K562 (cell line): ENCODE data around the gene SART3. TPM values are rescaled to one million over a fixed set of nuclear protein-coding genes. Genes with fewer than 3 reads are reported as not detected.
A peak's percentile ranks its signal among the peaks of the same experiment; 100 is the strongest.

Experiments
- ATF7 ChIP-seq: fragments of 450-650 bp; IDR thresholded peaks from 2 replicates; pipeline ENCODE4 v1.7.1; 2014; ENCODE audit warnings: mild to moderate bottlenecking, moderate library complexity
- E2F4 ChIP-seq: sonication (generic); formaldehyde crosslinking; IDR thresholded peaks from 2 replicates; pipeline ENCODE4 v1.8.0; 2022; ENCODE audit warnings: mild to moderate bottlenecking, low read depth, missing genetic modification reagents
- GTF2E2 ChIP-seq: fragments of 200-800 bp; sonication (Bioruptor generic); IDR thresholded peaks from 2 replicates; pipeline ENCODE4 v1.6.1; 2016; ENCODE audit warnings: missing genetic modification characterization, missing compliant biosample characterization
- HCFC1 ChIP-seq: IDR thresholded peaks from 2 replicates; pipeline ENCODE4 v1.6.1; 2012; ENCODE audit warnings: low read depth, low read length, improper control_type of control experiment
- KAT2B ChIP-seq: IDR thresholded peaks from one replicate; pipeline ENCODE4 v1.6.1; 2012; ENCODE audit warnings: low read depth, mild to moderate bottlenecking, control low read depth, inconsistent platforms, low read length, moderate library complexity
- MCM3 ChIP-seq: fragments of 450-650 bp; IDR thresholded peaks from 2 replicates; pipeline ENCODE4 v1.6.1; 2016
- MTA1 ChIP-seq: fragments of 450-650 bp; IDR thresholded peaks from 2 replicates; pipeline ENCODE4 v1.6.1; 2017; ENCODE audit warnings: borderline replicate concordance
- RBBP5 ChIP-seq: fragments of 200-600 bp; sonication (generic); IDR thresholded peaks from 2 replicates; pipeline ENCODE4 v1.6.1; 2012; ENCODE audit warnings: borderline replicate concordance, mild to moderate bottlenecking, low read length, control low read depth, inconsistent platforms; ENCODE audit not compliant: insufficient read depth, poor library complexity, severe bottlenecking
- SFPQ ChIP-seq: fragments of 200-400 bp; formaldehyde crosslinking; IDR thresholded peaks from 2 replicates; pipeline ENCODE4 v1.6.1; 2017; ENCODE audit warnings: mild to moderate bottlenecking, low read depth, low read length, moderate library complexity
- SMARCC2 ChIP-seq: fragments of 450-650 bp; IDR thresholded peaks from 2 replicates; pipeline ENCODE4 v1.6.1; 2017; ENCODE audit warnings: antibody characterized with exemption, moderate library complexity, mild to moderate bottlenecking, low read depth
- SP2 ChIP-seq: IDR thresholded peaks from 2 replicates; pipeline ENCODE4 v1.6.1; 2011; ENCODE audit warnings: mild to moderate bottlenecking, low read depth, low read length, moderate library complexity; ENCODE audit not compliant: poor library complexity, severe bottlenecking; ENCODE audit errors: extremely low read depth
- TAF9B ChIP-seq: fragments of 450-650 bp; IDR thresholded peaks from 2 replicates; pipeline ENCODE4 v1.6.1; 2018; ENCODE audit warnings: mild to moderate bottlenecking; ENCODE audit not compliant: partially characterized antibody
- ZNF12 ChIP-seq: sonication (generic); formaldehyde crosslinking; IDR thresholded peaks from 2 replicates; pipeline ENCODE4 v1.4.0; 2020; ENCODE audit warnings: mild to moderate bottlenecking, missing genetic modification reagents
- ZNF324 ChIP-seq: fragments of 250-450 bp; sonication (Bioruptor Pico); IDR thresholded peaks from 2 replicates; pipeline ENCODE4 v1.4.0; 2020; ENCODE audit warnings: mild to moderate bottlenecking
- ZNF609 ChIP-seq: sonication (generic); formaldehyde crosslinking; IDR thresholded peaks from 2 replicates; pipeline ENCODE4 v1.8.1; 2023; ENCODE audit warnings: missing genetic modification reagents, mild to moderate bottlenecking, borderline replicate concordance
- ZNF75A ChIP-seq: fragments of 450-650 bp; formaldehyde crosslinking; IDR thresholded peaks from 2 replicates; pipeline ENCODE4 v1.4.0; 2020; ENCODE audit warnings: mild to moderate bottlenecking
- polyA plus RNA-seq, 8 experiments: library from polyadenylated mRNA; depleted of rRNA in 4 of 8; stranded (reverse) in 5 of 8; unstranded in 3 of 8; fragments of >200 nt; fragmentation: Nextera tagmentation in 2 of 8; fragmentation: Illumina TruSeq in 1 of 8; extraction: Ambion mirVana in 2 of 8; extraction: Trizol in 1 of 8; gene quantifications; 2 replicates each; pipeline versions ENCODE4 v1.2.1 to v1.2.3, GENCODE V29; 2011 to 2014; ENCODE audit warnings: inconsistent platforms in 1 of 8, missing spikeins in 1 of 8
- total RNA-seq, 7 experiments: library from RNA; depleted of rRNA in 6 of 7; stranded (reverse); fragments of >200 nt in 6 of 7; fragmentation: Illumina TruSeq in 2 of 7; extraction: Trizol in 2 of 7; gene quantifications; 2 replicates each; pipeline versions ENCODE4 v1.2.1 to v1.2.3, GENCODE V29; 2011 to 2021; ENCODE audit warnings: low replicate concordance in 1 of 7

Gene SART3
- total and polyA plus RNA-seq, 9 of the 15 experiments (the other 6 are each of a cell fraction or from before 2014, with no cell fraction given): 8.9 to 167 (median 56.7) TPM

GRCh38 chr12:108562348-108563135 lies 1.6 kb upstream of the SART3 start, which contains the start of gene ISCU (continued):
- TF ChIP-seq SFPQ (no peak), E2F4 (peak; percentile 93), ZNF75A (no peak), ZNF324 (CRISPR knock-in tag) (no peak), SP2 (no peak), MCM3 (no peak), MTA1 (peak; percentile 96), KAT2B (no peak), TAF9B (peak; percentile 46), RBBP5 (peak; percentile 93), HCFC1 (peak; percentile 80), ATF7 (peak; percentile 96), ZNF609 (0 out of 2 replicates have a peak, but pooled peaks have one; percentile 70), ZNF12 (no peak; the same call in 1 of the 2 replicates), SMARCC2 (no peak), GTF2E2 (tag) (peak; percentile 66; the same call in 1 of the 2 replicates)
